ENCODE measurements around the gene PRSS35.
"Not testable (repeated sequence)": the region's sequence is repeated elsewhere in the genome, so short reads cannot be mapped to it uniquely, and the experiment has no call there.

PRSS35 gene, protein sequence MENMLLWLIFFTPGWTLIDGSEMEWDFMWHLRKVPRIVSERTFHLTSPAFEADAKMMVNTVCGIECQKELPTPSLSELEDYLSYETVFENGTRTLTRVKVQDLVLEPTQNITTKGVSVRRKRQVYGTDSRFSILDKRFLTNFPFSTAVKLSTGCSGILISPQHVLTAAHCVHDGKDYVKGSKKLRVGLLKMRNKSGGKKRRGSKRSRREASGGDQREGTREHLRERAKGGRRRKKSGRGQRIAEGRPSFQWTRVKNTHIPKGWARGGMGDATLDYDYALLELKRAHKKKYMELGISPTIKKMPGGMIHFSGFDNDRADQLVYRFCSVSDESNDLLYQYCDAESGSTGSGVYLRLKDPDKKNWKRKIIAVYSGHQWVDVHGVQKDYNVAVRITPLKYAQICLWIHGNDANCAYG

DNA sequence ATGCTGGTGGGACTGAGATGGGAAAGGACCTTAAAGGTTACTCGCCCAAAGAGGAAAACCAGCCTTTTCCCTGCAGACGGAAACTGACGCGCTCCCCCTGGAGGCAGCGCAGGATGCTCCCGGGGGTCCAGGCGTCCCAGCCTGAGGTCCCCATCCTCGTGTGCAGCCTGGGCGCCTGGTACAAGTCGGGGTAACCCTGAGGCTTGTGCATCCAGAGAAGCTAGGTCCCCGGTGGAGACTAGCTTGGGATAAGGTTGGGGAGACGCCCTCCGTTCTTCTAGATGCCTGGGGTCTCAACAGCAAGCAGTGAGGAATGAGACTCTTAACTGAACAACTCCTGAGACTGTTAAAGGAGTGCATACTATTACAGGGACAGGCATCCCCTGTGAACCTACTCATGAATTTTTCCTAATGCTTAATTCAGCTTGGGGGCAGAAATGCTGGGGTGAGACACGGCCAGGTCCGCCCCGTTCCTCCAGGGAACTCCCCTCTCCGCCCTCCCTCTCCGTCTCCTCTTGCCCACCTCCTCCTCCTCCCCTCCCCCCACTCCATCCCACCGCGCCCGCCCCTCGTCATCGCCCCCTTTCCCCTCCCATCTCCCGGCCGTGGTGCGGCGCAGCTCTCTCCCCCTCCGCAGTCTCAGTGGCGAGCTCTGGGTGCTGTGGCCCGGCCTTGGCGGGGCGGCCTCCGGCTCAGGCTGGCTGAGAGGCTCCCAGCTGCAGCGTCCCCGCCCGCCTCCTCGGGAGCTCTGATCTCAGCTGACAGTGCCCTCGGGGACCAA, at the start of gene PRSS35:
Gene PRSS35, plus strand, starts transcription at position 634 of the 781 bp plus-strand sequence. CDS start 10,908 bp downstream, outside the sequence.
- DNase-seq = no peak

DNA sequence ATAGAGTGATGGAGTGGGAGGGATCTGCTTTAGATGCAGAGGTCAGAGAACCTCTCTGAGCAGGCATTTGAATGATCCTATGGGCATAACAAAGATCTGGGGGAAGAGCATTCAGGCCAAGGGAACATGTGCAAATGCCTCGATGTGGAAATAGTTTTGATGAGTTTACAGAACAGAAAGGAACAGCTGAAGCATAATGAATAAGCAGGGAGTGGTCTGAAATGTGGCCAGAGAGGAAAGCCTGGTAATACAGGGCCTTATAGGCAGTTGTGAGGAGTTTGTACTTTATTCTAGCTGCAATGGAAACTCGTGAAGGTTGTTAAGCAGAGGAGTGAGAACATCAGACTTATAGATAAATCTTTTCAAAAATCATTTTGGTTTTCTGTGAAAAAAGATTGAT, 48.4 kb upstream of the PRSS35 start:
- no peak for DNase-seq

DNA sequence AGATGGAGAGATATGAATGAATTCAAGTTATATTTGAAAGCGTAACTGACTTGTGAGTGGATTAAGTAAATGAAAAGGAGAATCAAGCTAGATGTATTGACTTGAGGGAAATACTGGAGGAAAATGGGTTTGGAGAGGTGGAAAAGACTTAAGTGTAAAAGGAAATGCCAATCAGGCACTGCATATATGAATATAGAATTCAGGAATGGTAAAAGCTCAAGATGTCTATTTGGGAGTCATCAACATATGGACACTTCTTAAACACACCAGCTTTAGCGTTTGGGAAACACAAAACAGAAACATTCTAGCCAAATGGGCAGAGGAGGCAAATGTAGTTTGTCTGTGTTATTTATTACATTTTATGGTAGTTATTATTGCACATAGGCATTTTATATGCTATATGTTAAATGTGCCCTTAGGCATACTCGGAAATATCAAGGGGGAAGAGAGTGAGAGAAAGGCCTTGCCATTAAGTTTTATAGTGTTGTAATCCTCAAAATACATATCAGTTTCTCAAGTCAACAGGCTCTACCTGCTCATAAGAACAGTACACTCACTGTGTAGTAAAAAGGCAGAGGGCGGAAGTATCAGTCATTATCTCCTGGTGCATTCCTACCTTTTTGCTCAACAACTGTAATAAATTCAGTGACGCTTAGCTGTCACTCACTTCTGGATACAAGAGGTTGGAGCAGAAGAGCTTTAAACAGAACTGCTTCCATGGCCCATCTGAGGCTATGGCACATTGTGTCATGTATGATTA, 47.8 kb upstream of the PRSS35 start:
- no peak for DNase-seq

DNA sequence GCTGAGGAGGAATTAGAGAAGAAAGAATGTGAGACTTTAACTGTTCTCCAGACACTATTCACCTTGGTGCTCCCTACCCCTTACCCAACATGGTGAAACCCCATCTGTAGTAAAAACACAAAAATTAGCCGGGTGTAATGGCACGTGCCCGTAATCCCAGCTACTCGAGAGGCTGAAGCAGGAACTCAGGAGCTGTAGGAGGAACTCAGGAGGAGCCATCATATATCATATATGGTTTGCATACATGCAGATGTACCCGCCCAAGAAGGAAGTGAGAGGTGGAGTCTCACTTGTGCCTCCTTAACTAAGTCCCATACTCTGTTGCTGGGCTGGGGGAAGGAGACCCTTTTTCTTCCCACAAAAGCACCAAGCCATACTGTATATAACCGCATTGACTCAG, 46.0 kb upstream of the PRSS35 start:
- no peak for DNase-seq

DNA sequence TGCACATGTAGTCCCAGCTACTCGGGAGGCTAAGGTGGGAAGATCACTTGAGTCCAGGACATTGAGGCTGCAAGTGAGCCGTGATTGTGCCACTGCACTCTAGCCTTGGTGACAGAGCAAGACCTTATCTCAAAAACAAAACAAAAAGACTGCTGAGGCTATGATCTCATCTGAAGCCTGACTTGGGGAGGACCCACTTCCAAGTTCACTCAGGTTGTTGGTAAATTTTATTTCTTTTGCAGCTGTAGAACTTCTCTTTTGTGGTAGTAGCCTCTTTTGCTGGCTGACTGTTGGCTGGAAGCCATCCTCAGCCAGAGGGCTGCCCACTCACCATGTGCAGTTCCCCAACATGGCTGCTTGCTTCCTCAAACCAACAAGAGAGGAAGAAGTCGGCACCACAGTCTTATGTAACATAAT, 44.7 kb upstream of the PRSS35 start:
- no peak for DNase-seq

DNA sequence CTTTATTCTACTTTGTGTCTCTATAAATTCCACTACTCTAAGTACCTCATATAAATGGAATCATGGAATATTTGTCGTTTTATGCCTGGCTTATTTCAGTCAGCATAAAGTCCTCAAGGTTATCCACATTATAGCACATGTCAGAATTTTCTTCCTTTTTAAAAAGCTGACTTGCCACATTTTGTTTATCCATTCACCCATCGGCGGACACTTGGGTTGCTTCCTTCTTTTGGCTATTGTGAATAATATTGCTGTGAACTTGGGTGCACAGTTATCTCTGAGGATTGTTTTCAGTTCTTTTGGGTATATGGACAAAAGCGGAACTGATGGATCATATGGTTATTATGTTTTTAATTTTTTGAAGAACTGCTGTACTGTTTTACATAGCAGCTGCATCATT, 42.3 kb upstream of the PRSS35 start:
- DNase-seq = no peak

DNA sequence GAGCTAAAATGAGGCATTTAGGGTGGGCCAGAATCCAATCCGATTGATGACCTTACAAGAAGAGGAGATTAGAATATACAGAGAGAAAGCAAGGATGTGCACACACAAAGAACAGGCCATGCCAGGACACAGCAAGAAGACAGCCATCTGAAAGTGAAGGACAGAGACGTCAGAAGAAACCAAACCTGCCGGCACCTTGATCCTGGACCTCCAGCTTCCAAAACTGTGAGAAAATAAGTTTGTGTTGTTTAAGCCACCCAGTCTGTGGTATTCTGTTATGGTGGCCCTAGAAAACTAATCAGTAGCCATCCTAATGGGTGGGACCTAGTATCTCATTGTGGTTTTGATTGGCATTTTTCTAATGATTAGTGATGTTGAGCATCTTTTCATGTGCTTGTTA, 41.7 kb upstream of the PRSS35 start:
- no peak for DNase-seq

DNA sequence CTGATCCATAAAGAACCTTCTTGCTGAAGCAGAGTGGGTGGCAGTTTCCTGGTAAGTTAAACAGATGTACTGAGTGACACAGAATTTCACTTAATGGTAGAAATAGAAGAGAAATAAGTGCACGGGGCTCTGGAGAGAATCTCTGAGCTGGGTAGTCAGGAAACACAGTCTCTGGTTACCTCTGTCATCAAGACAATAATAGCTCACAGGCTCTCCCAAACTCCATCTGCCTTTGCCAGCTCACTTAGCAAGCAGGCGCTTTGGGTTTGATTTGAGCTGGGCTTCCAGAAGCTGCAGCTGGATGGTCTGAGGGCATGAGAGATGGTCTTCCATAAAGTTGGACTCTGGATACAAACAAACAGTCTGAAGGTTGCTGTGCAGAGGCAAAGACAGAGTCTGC, 39.6 kb upstream of the PRSS35 start:
- DNase-seq = no peak

DNA sequence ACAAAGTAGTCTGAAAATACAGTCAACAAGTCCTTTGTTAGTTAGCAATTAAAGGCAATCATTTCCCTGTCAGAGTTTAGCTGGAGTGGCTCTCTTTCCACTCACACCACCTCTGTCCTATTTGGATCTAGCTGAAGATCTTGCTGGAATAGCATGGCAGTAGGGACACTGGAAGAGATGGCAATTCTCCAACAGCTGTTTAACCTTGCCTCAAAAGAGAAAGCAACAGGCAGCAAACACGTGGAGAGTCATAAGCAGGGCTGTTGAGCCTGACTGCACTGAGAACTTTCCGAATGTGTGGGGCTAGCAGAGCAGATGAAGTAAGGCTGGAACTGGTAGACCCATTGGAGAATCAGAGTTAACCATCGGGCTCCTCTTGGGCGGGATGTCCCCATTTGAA, 38.0 kb upstream of the PRSS35 start:
- DNase-seq = no peak

DNA sequence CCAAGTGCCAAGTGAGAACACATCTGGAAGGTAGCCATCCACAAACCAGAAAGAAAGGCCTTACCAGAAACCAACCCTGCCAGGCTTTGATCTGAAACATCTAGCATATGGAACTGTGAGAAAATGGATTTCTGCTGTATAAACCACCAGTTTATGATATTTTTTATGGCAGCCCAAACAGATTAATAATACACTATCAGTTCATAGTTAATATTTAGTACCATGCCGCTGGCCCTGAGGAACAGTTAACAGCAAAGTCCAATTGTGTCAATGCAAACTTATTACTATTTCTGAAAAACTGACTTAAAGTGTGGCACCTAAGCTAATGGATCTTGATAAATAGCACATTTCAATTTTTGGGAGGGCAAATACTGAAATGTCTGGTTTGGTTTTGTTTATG, 35.4 kb upstream of the PRSS35 start:
- no peak for DNase-seq

DNA sequence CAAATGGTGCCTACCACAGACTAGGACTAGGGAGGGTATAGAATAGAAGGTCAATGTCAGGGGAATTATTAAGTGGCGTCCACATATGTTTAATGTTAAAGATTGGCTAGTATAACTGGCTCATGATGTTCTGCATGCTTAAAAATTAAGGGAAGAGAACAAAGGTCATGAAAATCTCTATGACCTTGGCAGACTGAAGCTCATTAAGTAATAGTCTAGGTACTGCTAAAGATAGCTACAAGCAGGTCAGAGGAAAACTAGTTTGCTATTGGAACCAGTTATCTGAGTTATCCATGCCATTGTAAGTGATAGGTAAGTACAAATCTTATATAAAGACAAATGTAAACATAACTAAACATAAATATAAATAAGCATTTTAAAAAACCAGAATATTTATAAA, 32.9 kb upstream of the PRSS35 start:
- no peak for DNase-seq

DNA sequence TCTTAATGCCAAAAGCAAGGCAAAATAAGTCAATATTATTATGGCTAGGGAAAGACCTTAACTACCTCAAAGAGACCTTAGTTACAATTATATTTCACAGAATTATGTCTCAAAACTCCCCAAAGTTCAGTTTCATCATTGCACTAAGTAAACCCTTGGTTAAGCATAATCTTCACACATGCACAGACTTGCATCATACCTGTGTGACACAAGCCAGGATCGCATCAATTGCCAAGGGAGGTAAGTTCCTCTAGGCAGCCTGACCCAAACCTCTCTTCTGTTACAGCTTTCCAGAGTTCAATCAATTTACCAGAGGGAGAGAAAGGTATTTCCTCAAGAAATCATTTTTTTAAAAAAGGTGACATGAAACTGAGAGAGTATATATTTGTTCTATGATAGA, 31.9 kb upstream of the PRSS35 start:
- no peak for DNase-seq

DNA sequence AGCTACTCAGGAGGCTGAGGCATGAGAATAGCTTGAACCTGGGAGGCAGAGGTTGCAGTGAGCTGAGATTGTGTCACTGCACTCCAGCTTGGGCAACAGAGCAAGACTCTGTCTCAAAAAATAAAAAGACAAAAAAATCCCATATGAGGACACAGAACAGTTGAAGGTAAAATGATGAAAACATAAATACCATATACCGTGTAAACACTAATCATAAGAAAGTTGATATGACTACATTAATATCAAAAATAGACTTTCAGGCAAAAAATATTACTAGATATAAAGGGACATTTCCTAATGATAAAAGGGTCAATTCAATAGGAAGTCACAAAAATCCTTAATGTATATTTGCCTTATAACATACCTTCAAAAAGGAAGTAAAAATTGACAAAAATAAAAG, 30.4 kb upstream of the PRSS35 start:
- not testable (repeated sequence) for DNase-seq

DNA sequence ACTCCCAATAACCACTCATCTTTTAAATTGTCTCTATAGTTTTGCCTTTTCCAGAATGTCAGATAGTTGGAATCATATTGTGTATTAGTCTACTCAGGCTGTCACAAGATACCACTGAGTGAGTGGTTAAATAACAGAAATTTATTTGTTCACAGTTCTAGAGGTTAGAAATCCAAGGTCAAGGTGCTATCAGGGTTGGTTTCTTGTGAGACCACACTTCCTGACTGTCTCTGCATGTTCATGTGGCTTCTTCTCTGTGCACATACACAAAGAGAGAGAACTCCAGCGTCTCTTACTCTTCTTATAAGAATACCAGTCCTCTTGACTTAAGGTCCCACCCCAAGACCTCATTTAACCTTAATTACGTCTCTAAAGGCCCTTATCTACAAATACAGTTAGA, 23.9 kb upstream of the PRSS35 start:
- DNase-seq = no peak

DNA sequence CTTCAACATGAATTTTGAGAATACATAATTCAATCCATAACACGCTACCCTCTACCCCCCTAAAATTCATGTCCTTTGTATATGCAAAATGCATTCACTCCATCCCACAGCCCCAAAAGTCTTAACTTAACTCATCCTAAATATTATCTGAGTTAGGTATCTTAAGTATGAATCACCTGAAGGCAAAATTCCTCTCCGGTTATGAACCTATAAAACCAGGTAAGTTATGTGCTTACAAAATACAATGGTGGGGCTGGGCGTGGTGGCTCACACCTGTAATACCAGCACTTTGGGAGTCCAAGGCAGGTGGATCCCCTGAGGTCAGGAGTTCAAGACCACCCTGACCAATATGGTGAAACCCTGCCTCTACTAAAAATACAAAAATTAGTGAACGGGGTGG, 23.5 kb upstream of the PRSS35 start:
- no peak for DNase-seq

DNA sequence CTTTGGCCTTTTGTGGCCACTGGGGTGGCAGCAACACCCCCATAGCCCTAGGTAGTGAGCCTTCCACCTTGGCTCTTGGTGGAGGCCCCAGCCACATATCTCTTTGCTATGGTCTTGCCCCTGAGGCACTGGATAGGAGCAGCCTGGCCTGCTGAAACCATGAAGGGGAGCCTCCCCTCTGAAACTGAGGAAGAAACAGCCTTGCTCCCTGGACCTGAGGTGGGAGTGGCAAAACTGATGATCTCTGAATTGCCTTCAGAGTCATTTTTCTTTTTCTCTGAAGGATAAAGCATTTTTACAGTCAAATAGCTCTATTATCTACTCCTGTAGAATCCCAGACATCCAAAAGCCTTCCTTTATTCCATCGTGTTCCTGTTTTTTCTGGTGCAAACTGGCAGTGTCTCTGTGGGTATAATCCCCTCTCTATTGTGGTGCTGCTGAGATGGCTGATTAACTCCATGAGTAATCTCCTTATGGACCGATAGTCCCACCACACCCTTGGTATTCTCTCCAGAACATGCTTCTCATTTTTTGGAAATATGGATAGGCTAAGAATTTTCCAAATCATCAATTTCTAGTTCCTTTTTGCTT, 22.0 kb upstream of the PRSS35 start:
- no peak for DNase-seq

DNA sequence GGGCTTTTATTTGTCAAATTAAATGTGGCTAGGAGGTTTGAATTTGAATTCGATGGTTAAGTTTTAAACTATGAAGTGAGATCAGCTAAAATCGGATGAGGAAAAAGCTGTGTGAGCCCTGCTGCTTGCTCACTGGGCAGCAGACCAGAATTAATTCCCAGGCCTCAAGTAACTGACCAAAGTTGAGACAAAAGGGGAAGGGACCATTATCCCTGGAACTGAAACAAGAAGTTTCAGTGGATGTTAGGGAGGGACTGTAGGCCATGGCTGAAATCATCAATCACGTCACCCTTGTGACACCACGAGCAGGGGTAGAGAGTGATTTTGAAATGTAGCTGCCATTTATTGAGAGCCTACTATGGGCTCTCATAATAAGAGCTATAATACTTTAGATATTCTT, 7.0 kb upstream of the PRSS35 start:
- no peak for DNase-seq

DNA sequence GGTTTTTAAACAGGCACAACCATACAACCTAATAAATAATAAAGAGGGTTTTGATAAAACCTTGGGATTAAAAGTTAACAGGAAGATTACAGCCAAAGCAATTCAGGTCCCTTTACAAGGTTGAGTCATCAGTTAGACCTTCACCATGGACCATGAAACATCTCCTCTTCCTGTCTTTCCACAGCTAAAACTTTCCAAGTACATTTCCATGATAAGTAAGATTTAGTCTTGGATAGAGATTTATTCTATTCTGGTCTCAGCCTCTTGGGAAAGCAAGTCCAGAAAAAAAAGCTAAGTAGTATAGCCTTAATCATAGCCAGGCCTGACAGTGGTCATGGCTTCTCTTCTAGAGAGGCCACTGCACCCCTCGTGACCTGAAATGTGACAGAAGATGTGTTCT, 2.9 kb upstream of the PRSS35 start:
- DNase-seq = no peak

DNA sequence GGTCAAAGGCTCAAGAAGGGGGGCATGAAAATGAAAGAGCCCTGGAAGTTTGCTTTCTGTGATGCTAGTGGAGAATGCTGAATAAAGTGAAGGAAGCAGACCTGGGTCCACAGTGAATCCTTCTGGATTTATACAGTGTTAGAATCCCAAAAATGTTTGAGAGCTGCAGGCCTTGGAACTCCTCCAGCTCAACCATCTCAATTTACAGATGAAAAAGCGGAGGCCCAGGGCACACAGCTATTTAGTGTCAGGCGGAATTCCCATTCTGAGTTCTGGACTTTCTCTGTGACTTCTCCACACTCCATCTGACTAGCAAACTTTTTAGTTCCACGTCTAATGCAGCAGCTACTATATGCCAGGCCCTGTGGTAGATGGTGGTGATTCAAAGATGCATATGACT, 1.5 kb upstream of the PRSS35 start:
- DNase-seq = no peak

DNA sequence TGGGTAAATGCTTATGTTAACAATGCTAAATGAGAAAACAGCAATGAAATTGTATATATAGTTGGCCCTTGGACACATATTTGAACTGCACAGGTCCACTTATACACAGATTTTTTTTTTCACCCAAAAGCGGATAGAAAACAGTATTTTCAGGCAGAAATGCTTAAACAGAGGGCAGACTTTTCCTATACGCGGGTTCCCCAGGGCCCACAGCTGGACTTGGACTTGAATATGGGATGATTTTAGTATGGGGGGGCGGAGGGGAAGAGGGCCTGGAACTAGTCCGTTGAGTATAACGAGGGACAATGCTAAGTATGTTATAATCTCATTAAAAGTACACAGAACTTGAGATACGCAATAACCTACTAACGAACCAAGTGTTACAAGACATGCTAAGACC, 1.1 kb upstream of the PRSS35 start:
- no peak for DNase-seq

DNA sequence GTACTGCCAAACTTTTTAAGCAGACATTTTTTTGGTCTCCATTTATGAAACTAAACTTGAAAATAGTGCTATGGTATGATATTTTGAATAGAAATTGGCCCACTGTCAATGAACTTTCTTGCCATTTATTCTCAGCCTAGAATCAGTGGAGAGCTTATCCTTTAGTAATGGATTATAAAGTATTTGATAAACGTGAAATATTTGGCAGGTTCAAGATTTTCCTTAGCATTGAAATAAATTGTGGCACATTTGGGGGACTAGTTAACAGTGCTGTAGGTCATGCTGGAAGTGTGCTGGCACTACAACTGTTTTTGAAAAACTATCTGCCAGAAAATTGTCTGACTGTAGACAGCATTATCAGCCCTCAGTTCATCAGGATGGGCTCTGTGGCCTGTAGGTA, 2.1 kb downstream of the PRSS35 start:
- no peak for DNase-seq

DNA sequence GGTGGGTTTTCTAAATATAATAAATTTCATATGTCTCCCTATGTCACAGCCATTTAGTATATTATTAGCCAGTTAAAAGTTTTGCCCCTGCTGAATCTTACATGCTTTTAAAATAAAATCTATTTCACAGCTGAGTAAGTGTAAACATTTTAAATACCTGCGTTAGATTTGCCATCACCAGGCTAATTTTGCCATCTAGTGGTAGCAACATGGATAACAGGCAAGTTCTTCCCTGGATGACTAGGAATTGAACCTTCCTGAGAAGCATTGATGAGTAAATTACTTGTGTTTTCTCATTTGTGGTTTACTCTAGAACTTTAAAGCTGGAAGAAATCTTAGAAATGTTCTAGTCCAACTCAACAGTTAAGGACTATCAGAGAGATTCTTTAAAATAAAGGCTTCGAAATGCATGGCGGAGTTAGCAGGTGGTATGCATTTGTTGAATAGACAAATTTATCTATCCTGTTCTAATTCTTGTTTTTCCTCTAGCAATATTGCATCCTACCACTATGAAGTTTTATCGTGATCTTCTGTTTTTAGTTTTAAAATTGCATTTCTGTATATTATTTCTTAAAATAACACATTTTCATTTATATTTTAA, 2.6 kb downstream of the PRSS35 start:
- no peak for DNase-seq

DNA sequence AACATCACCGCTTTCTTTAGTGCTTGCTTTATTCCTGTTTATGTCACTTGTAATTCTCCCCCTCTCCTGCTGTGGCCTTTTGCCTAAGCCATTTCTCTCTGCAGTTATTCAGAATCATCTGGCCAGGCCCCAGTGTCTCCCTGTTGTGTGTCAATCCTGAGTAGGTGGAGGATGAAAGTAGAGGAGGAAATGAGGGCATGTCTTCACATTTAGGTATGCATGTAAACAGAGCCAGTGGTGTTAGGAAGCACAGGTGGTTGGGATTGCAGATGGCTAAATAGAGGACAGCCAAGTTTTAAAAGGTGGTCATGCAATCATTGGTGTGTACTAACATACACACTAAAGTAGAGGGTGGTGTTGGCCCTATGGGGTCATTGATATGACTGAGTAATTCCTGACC, 5.2 kb downstream of the PRSS35 start:
- no peak for DNase-seq

Measured in activated CD4-positive, alpha-beta T cell treated with anti-CD3 and anti-CD28 coated beads, Interleukin-2, amount 50 U/mL, for 4 hours (primary cell).